ENCODE data around the gene MCL1. TPM values are rescaled to one million over a fixed set of nuclear protein-coding genes. Genes with fewer than 3 reads are reported as not detected.

The MCL1 gene
- total RNA-seq, 1 experiment from 2014 or later, result 163 TPM

DNA sequence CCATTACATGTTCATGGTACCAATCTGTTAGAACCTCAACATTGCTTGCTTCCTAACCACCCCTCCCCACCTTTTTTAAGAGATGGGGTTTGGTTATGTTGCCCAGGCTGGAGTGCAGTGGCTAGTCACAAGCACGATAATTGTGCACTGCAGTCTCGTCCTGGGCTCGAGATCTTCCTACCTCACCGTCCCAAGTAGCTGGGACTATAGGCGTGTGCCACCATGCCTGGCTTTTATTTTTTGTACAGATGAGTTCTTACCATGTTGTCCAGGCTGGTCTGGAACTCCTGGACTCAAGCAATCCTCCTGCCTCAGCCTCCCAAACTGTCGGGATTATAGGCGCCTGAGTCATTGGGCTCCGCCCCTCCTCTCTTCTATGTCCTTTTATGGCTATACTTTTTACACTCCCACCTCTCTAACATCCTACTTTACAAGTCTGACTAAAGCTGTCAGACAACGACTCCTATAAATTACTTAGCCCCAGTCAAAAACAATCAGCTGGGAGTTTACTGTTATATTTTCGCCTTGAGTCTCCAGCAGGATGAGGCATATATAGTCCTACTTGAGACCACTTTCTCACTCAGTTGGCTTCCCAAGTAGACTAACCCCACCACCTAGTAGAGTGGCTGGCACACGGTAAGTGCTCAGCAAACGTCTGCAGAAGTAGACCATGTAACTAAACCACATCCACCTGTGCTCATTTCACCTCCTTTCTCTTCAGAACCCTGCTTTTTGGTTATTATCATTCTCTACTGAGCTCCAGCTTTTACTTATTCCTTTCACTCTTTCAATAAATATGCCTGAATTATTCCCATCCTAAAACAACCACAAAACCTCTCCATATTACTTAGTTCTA, 36.2 kb upstream of the MCL1 start:
- TF ChIP-seq, protein P1, sequence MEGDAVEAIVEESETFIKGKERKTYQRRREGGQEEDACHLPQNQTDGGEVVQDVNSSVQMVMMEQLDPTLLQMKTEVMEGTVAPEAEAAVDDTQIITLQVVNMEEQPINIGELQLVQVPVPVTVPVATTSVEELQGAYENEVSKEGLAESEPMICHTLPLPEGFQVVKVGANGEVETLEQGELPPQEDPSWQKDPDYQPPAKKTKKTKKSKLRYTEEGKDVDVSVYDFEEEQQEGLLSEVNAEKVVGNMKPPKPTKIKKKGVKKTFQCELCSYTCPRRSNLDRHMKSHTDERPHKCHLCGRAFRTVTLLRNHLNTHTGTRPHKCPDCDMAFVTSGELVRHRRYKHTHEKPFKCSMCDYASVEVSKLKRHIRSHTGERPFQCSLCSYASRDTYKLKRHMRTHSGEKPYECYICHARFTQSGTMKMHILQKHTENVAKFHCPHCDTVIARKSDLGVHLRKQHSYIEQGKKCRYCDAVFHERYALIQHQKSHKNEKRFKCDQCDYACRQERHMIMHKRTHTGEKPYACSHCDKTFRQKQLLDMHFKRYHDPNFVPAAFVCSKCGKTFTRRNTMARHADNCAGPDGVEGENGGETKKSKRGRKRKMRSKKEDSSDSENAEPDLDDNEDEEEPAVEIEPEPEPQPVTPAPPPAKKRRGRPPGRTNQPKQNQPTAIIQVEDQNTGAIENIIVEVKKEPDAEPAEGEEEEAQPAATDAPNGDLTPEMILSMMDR (conservative IDR thresholded peaks at IDR 0.05; ENCODE audit: low read depth, low read length), result no peak
- TF ChIP-seq EZH2 (IDR thresholded peaks at IDR 0.05; ENCODE audit: borderline replicate concordance, low read depth, low read length, poor library complexity, severe bottlenecking), result no peak
- Histone ChIP-seq H3K36me3 (ENCODE audit: insufficient read depth, low read length, poor library complexity, severe bottlenecking) (peaks cover 28% of the 10 kb centered on the region), H3K27ac (ENCODE audit: low read depth, low read length, poor library complexity, severe bottlenecking) (peak overlapping the region; percentile 44), H3K4me3 (ENCODE audit: low read depth, low read length, poor library complexity, severe bottlenecking) (no peak overlapping the region), H3K27me3 (replicated peaks; ENCODE audit: insufficient read depth, low read depth, low read length, poor library complexity) (no peaks in the 10 kb centered on the region), H3K9me3 (ENCODE audit: low read depth, low read length, poor library complexity, severe bottlenecking) (no peaks in the 10 kb centered on the region), H3K4me1 (ENCODE audit: insufficient read depth, low read length, poor library complexity, severe bottlenecking) (peaks cover 36% of the 10 kb centered on the region)
- intact Hi-C loops (cut with micrococcal nuclease; ENCODE audit: unreplicated experiment), result no loop called here
- BruUV-seq (replicated peaks), result no TSS peak
- CTCF ChIA-PET, result no interaction called here
- POLR2A ChIA-PET (ENCODE audit: low non-redundant PET), result no interaction called here
- DNase-seq (ENCODE audit: low spot score), result no peak

DNA sequence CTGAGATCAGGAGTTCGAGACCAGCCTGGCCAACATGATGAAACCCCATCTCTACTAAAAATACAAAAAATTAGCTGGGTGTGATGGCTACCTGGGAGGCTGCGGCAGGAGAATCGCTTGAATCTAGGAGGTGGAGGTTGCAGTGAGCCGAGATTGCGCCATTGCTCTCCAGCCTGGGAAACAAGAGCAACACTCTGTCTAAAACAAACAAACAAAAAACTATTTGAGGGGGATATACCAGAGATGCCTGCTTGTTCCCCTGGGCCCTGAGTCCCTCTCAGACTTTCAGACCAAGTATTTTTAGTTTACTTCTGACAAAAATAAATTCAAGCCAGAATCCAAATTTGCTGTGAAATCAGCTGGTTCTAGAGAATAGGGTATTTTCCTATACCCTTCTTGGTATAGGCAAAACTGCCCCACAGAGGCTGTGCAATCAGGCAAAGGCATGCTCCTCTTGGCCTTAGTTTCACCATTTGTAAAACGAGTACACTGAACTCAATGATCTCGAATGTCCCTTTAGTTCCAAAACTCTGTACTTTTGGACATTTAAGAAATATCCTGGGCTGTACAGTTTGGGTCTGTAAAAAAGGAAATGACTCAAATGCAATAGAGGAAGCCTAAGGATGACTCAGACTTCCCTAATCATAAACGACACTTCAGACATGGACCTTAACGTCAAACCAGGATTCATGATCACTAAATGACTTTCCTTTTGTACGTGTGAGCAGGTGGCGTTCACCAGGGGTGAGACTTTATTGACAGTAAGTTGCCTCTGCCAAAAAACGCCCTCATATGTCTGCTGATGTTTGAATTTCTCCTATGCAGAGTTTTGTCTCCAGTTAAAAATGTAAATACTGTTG, 33.9 kb upstream of the MCL1 start:
- DNase-seq (ENCODE audit: low spot score), result peak; percentile 87
- H3K4me3 ChIP-seq (ENCODE audit: low read depth, low read length, poor library complexity, severe bottlenecking), result no peak overlapping the region
- ChIA-PET POLR2A (ENCODE audit: low non-redundant PET) (no interaction called here), CTCF (no interaction called here)
- BruUV-seq (replicated peaks), result no TSS peak
- H3K36me3 ChIP-seq (ENCODE audit: insufficient read depth, low read length, poor library complexity, severe bottlenecking), result peaks cover 18% of the 10 kb centered on the region
- peak overlapping the region; percentile 78 for H3K27ac ChIP-seq (ENCODE audit: low read depth, low read length, poor library complexity, severe bottlenecking)
- intact Hi-C loops (cut with micrococcal nuclease; ENCODE audit: unreplicated experiment), result no loop called here
- peaks cover 28% of the 10 kb centered on the region for H3K4me1 ChIP-seq (ENCODE audit: insufficient read depth, low read length, poor library complexity, severe bottlenecking)
- no peaks in the 10 kb centered on the region for H3K27me3 ChIP-seq (replicated peaks; ENCODE audit: insufficient read depth, low read depth, low read length, poor library complexity)
- no peaks in the 10 kb centered on the region for H3K9me3 ChIP-seq (ENCODE audit: low read depth, low read length, poor library complexity, severe bottlenecking)
- TF ChIP-seq, protein P1 (conservative IDR thresholded peaks at IDR 0.05; ENCODE audit: low read depth, low read length), result no peak
- no peak for TF ChIP-seq EZH2 (IDR thresholded peaks at IDR 0.05; ENCODE audit: borderline replicate concordance, low read depth, low read length, poor library complexity, severe bottlenecking)

DNA sequence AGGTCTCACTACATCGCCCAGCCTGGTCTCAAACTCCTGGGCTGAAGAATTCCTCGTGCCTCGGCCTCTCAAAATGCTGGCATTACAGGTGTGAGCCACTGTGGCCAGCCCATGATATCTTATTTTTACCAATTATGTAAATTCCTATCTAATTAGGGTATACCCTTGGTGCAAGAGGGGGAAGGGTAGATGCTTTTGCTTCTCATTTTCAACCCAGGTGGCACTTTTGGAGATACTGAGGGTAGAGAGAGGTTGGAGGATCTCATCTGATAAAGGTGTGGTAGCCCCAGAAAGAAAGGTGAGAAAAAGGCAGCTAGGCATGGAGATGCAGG, 32.6 kb upstream of the MCL1 start:
- Histone ChIP-seq H3K36me3 (ENCODE audit: insufficient read depth, low read length, poor library complexity, severe bottlenecking) (peaks cover 9% of the 10 kb centered on the region), H3K4me3 (ENCODE audit: low read depth, low read length, poor library complexity, severe bottlenecking) (no peak overlapping the region)
- CTCF ChIA-PET, result no interaction called here

More for the DNA sequence above, 32.6 kb upstream of the MCL1 start:
- BruUV-seq (replicated peaks), result TSS peak; percentile 91
- no peaks in the 10 kb centered on the region for H3K27me3 ChIP-seq (replicated peaks; ENCODE audit: insufficient read depth, low read depth, low read length, poor library complexity)
- no peaks in the 10 kb centered on the region for H3K9me3 ChIP-seq (ENCODE audit: low read depth, low read length, poor library complexity, severe bottlenecking)
- no peak for DNase-seq (ENCODE audit: low spot score)
- no peak for TF ChIP-seq EZH2 (IDR thresholded peaks at IDR 0.05; ENCODE audit: borderline replicate concordance, low read depth, low read length, poor library complexity, severe bottlenecking)
- TF ChIP-seq, protein P1 (conservative IDR thresholded peaks at IDR 0.05; ENCODE audit: low read depth, low read length), result no peak
- peak overlapping the region; percentile 62 for H3K27ac ChIP-seq (ENCODE audit: low read depth, low read length, poor library complexity, severe bottlenecking)
- intact Hi-C loops (cut with micrococcal nuclease; ENCODE audit: unreplicated experiment), result no loop called here
- POLR2A ChIA-PET (ENCODE audit: low non-redundant PET), result interaction anchor here (0.8 kb wide), 1 partner anchor 265 kb away, joined by 3 read pairs; no protein-coding TSS in a partner anchor
- peaks cover 28% of the 10 kb centered on the region for H3K4me1 ChIP-seq (ENCODE audit: insufficient read depth, low read length, poor library complexity, severe bottlenecking)

Measured in A673 (cell line).